HG02763 (cell line): ENCODE measurements around the gene TAC4.
"Not testable (repeated sequence)": the region's sequence is repeated elsewhere in the genome, so short reads cannot be mapped to it uniquely, and the experiment has no call there.

Source experiments
- ATAC-seq: cut with Tn5 transposase; IDR thresholded peaks from one replicate; pipeline ENCODE4 v1.9.1; 2021; ENCODE audit warnings: mild to moderate bottlenecking, moderate library complexity; ENCODE audit not compliant: unreplicated experiment

Gene TAC4

GRCh38 chr17:49843774-49844350 lies 4.0 kb downstream of the TAC4 start:
- no peak for ATAC-seq

- ATAC-seq: no peak
These were observed 5.0 kb downstream of the TAC4 start for GRCh38 chr17:49842846-49843245.

GRCh38 chr17:49842371-49842770 lies 5.5 kb downstream of the TAC4 start:
- ATAC-seq: no peak

GRCh38 chr17:49841548-49841947 lies 6.3 kb downstream of the TAC4 start:
- ATAC-seq: no peak

DNA sequence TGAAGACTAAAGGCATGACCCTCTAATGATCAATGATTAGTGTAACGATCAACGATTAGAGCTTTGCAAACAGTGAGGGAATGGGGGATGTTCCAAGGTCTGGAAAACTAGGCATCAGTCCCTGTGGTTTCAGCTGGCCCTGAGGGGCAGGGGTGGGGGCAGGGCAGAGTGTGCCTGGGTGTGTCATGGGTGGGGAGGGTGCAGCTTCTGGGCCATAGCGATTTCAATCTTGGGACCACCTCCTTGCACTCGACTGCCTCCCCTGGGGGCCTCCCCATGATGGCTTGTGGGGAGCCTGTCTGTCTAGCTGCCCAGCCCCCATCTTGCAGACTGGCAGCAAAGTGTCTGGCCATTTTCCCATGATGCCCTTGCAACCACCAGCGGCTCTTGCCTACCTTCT lies 8.4 kb downstream of the TAC4 start:
- no peak for ATAC-seq

- no peak for ATAC-seq
These were observed 11.5 kb downstream of the TAC4 start for GRCh38 chr17:49836111-49837030.

DNA sequence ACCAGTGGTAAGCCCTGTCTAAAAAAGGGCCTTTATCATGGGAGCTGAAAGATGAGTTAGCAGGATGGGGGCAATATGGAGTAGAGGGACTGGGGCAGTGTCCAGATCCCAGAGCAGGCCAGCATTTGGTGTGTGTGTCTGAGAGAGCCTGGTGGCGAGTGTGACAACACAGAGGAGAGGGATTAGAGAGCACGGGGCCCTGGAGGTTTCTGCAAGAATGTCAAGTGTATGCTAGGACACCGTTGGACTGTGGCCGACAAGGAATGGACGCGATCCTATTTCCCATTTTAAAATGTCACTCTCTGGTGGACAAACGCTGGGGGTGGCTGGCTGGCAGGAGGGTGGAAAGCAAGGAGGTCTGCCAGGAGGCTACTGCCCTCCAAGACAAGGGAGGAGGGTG lies 12.4 kb downstream of the TAC4 start:
- no peak for ATAC-seq

GRCh38 chr17:49834118-49834743 lies 13.6 kb downstream of the TAC4 start:
- ATAC-seq: no peak

- ATAC-seq: no peak
These were observed 14.8 kb downstream of the TAC4 start for GRCh38 chr17:49832840-49833599.

DNA sequence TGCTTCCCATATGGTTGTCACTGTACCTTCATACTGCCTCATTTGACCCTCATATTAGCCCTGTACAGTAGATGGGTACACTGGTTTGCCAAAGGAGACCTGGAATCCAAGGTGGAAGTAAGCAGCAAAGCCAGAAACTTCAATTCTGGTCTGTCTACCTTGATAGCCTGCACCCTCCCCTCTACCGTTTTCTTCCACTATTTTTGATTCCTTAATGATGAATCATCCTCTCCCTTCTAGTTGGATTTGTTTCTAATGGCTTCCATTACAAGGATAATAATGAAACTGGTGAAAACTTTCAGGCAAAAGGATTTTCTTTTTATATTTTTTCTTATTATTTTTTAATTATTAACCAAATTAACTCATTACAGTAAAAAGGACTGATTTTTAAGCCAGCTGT lies 17.3 kb downstream of the TAC4 start:
- no peak for ATAC-seq

DNA sequence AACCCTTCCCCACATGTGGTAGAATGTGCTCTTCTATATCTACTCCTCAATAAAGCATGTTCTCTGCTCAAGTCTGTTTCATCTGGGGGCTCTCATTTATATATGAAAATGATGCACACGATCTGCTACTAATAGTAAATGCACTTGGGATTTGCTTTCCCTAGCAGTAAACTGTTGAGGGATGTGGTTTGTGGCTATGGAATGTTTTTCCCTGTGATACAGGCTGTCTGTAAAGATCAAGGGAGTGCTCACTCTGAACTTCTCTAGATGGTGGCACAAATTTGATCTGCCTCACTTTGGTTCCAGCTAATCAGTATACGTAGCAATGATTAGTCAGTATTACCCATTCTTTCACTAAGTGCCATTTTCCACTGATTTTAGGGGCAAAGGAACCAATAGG lies 18.8 kb downstream of the TAC4 start:
- ATAC-seq: no peak

DNA sequence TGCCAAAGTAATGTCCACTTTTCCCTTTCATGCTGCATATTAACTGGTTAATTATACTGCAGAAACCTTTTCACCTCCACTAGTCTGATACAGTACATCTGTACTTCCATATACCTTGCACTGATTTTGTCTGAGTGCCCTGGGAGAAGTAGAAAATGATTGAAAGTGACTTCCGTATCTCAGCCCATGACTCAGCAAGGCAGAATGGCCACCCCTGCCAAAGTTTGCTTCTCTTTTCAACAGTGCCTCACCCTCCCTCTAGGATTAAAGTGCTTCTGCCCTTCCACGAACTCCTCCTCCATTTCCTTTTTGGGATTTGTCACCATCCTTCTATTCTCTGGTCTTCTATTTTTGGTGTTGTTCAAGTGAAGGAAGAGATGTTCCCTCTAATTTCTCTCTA lies 19.5 kb downstream of the TAC4 start:
- ATAC-seq: not testable (repeated sequence)

DNA sequence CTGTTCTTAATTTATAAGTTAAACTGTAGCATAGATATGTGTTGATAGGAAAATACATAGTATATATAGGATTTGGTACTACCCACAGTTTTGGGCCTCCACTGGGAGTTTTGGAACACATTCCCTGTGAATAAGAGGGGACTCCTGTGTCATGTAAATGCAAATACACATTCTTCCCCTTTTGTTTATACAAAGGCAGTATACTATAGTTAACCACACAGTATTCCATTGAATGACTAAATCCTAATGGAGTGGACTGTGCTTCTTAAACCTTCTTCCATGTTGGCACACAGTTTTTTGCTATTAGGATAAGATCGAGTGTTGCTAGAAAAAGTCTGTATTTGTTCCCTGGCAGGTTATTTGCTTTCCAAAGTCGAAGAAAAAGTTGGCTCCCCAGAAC lies 22.2 kb downstream of the TAC4 start:
- ATAC-seq: no peak

GRCh38 chr17:49823614-49824013 lies 24.3 kb downstream of the TAC4 start:
- ATAC-seq: no peak

DNA sequence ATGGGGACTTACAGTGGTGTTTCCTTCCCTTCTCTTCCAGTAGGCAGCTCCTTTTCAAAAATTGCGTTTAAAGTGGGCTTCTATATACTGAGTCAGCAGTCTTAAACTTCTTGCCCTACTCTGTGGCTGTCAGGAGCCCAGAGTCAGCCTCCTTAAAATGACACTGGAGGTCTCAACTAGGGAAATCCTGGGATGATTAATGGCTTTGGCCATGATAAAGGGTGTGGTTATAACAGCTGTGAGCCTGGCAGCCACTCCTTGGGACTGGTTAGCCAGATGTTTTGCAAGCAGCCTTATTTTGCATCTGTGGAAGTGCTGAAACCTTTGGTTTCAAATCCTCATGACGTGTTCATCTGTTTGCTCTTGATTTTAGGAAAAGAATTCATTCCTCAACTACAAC lies 25.0 kb downstream of the TAC4 start:
- no peak for ATAC-seq

GRCh38 chr17:49821916-49822315 lies 26.0 kb downstream of the TAC4 start:
- no peak for ATAC-seq

- no peak for ATAC-seq
These were observed 26.4 kb downstream of the TAC4 start for GRCh38 chr17:49821466-49821865.

DNA sequence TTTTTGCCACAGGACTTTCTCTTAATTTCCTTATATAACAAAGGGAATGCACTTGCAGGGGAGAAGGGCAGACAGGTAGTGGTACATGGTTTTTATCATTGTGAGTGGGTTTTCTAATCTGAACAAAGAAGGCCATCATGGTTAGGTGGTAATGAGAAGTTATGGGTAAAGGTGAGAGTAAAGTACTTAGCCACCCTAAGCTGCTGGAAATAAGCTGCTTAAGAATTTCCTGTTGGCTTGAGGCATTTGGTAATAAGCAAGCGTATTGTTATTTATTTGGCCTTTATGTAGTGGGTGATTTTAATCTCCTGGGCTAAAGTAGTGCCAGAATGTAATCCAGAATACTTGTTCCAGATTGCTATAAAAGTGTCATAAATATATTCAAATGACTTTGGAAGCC lies 27.1 kb downstream of the TAC4 start:
- ATAC-seq: no peak

DNA sequence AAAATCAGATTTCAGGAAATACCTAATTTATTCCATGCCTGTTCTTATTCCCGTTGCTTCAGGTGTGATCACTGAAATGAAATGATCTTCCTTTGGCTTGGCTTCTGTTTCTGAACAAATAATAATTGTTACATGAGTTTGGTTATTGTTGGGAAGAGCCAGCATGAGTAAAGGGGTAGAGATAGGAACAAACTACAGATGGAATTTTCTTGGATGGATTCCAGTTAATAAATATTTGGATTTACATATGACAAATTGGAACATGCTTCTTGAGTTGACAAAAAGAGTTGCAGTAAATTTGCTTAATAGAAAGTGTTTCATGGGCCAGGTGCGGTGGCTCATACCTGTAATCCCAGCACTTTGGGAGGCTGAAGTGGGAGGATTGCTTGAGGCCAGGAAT lies 28.2 kb downstream of the TAC4 start:
- ATAC-seq: no peak

- no peak for ATAC-seq
These were observed 28.7 kb downstream of the TAC4 start for GRCh38 chr17:49819138-49819537.

DNA sequence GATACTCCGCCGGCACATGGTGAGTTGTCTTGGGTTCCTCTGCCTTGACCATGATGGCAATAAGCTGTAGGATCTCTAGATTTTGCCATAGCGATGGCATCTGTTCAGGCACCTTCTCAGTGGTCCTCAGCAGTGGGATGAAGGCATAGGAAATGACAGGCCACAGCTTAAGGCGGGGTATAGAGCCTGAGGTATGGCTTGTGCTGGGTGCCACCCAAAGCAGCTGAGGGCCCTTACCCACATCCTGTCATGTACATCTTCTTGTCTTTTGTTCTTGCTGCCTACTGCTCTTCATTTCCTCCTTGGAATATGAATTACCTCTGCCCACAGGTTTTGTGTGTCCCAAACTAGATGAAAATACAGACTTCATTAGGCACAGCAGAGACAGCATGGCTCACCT lies 29.9 kb downstream of the TAC4 start:
- no peak for ATAC-seq
